ENCODE measurements around the gene DUSP9.

DNA sequence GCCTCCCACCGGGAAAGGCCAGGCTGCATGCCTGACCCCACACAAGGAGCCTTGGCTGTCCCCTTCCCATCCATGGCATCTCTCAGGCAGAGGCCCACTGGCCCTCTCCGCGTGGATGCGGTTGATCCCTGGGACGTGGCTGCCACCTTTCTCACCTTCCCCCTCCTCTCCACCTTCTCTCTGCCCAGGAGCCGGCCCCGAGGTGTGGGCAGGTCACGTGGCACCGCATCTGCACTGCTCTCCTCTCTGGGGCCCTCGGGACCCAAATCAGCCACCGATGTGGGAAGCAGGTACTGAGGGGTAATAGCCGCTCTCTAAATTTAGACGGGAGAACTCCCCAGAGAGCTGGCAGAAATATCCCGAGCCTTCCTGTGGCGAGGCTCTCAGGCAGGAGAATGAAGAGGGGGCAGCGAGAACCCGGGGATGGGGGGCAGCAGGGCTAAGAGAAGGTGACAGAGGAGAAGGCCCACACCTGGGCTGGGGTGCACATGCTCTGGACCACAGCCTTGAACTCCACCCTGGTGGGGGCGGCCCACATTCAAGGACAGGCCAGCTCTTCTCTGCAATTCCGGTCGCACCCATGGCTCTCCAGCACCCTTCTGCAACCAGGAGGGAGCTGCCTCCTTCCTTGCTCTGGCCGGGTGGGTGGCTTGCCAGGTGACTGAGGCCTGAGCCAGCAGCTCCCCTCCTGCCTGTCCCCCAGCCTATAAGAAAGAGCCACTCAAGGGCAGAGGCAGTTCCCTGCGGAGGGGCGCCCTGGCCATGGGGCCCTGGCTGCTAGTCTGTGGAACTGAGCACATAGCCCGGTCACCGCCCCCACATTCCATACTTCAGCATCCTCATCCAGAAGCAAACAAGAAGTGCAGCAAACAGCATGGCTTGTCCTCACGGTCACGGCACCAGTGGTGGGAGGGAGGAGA is 9.6 kb upstream of the DUSP9 start:
- no peak for TF ChIP-seq POLR2A (IDR thresholded peaks at IDR 0.05; ENCODE audit: low read depth, low read length)
- no peak for TF ChIP-seq TAF1 (IDR thresholded peaks at IDR 0.05; ENCODE audit: borderline replicate concordance, low read depth, low read length)
- no peak for TF ChIP-seq POLR2AphosphoS5 (IDR thresholded peaks at IDR 0.05; ENCODE audit: low read depth, low read length)

Data from GM12892 (cell line).